ENCODE measurements around the gene BCL2L1.

The BCL2L1 gene

GRCh38 chr20:31718952-31719643 is 3.6 kb downstream of the BCL2L1 start:
- Histone ChIP-seq H3K36me3 (peaks cover 29% of the 10 kb centered on the region), H3K4me3 (ENCODE audit: low read depth in 1 of 2, low read length in 1 of 2) (peak overlapping the region; percentile 4 to 17), H3K27me3 (no peaks in the 10 kb centered on the region), H3K9me3 (no peaks in the 10 kb centered on the region), H3K27ac (peak overlapping the region; percentile 68), H3K4me1 (ENCODE audit: control insufficient read depth in 1 of 2, insufficient read depth in 1 of 2, low read depth in 1 of 2, low read length in 1 of 2) (peaks cover 53 to 59% of the 10 kb centered on the region in 2 experiments)
- no peak for TF ChIP-seq CTCF (IDR thresholded peaks at IDR 0.05)

GRCh38 chr20:31717478-31718201 is 5.0 kb downstream of the BCL2L1 start:
- no peaks in the 10 kb centered on the region for H3K9me3 ChIP-seq
- no peak overlapping the region for H3K27ac ChIP-seq
- H3K4me3 ChIP-seq (ENCODE audit: low read depth in 1 of 2, low read length in 1 of 2): no peak overlapping the region
- H3K27me3 ChIP-seq: no peaks in the 10 kb centered on the region
- no peak for TF ChIP-seq CTCF (IDR thresholded peaks at IDR 0.05)
- H3K4me1 ChIP-seq (ENCODE audit: control insufficient read depth in 1 of 2, insufficient read depth in 1 of 2, low read depth in 1 of 2, low read length in 1 of 2): peaks cover 65 to 66% of the 10 kb centered on the region in 2 experiments
- peaks cover 43% of the 10 kb centered on the region for H3K36me3 ChIP-seq

GRCh38 chr20:31716818-31717477 is 5.7 kb downstream of the BCL2L1 start:
- H3K36me3 ChIP-seq: peaks cover 50% of the 10 kb centered on the region

GRCh38 chr20:31716351-31716750 is 6.3 kb downstream of the BCL2L1 start:
- TF ChIP-seq CTCF (IDR thresholded peaks at IDR 0.05): no peak
- peaks cover 56% of the 10 kb centered on the region for H3K36me3 ChIP-seq
- H3K4me1 ChIP-seq (ENCODE audit: control insufficient read depth in 1 of 2, insufficient read depth in 1 of 2, low read depth in 1 of 2, low read length in 1 of 2): peaks cover 56% of the 10 kb centered on the region in 2 experiments
- H3K4me3 ChIP-seq (ENCODE audit: low read depth in 1 of 2, low read length in 1 of 2): no peak overlapping the region
- H3K27me3 ChIP-seq: no peaks in the 10 kb centered on the region
- H3K27ac ChIP-seq: no peak overlapping the region
- H3K9me3 ChIP-seq: no peaks in the 10 kb centered on the region

More at GRCh38 chr20:31716818-31717477, 5.7 kb downstream of the BCL2L1 start:
- H3K4me3 ChIP-seq (ENCODE audit: low read depth in 1 of 2, low read length in 1 of 2): no peak overlapping the region
- peaks cover 62% of the 10 kb centered on the region in 2 experiments for H3K4me1 ChIP-seq (ENCODE audit: control insufficient read depth in 1 of 2, insufficient read depth in 1 of 2, low read depth in 1 of 2, low read length in 1 of 2)
- no peaks in the 10 kb centered on the region for H3K27me3 ChIP-seq
- TF ChIP-seq CTCF (IDR thresholded peaks at IDR 0.05): no peak
- H3K27ac ChIP-seq: no peak overlapping the region
- no peaks in the 10 kb centered on the region for H3K9me3 ChIP-seq

- Histone ChIP-seq H3K36me3 (peaks cover 61% of the 10 kb centered on the region), H3K4me1 (ENCODE audit: control insufficient read depth in 1 of 2, insufficient read depth in 1 of 2, low read depth in 1 of 2, low read length in 1 of 2) (peaks cover 50% of the 10 kb centered on the region in 2 experiments), H3K27me3 (no peaks in the 10 kb centered on the region), H3K4me3 (ENCODE audit: low read depth in 1 of 2, low read length in 1 of 2) (no peak overlapping the region), H3K27ac (no peak overlapping the region), H3K9me3 (no peaks in the 10 kb centered on the region)
- no peak for TF ChIP-seq CTCF (IDR thresholded peaks at IDR 0.05)
These were observed 6.9 kb downstream of the BCL2L1 start for GRCh38 chr20:31715766-31716165.

All from neutrophil (primary cell).